ENCODE data around the gene SMIM8.

GRCh38 chr6:87384038-87384437, 61.6 kb downstream of the SMIM8 start:
- TF ChIP-seq, protein P1, sequence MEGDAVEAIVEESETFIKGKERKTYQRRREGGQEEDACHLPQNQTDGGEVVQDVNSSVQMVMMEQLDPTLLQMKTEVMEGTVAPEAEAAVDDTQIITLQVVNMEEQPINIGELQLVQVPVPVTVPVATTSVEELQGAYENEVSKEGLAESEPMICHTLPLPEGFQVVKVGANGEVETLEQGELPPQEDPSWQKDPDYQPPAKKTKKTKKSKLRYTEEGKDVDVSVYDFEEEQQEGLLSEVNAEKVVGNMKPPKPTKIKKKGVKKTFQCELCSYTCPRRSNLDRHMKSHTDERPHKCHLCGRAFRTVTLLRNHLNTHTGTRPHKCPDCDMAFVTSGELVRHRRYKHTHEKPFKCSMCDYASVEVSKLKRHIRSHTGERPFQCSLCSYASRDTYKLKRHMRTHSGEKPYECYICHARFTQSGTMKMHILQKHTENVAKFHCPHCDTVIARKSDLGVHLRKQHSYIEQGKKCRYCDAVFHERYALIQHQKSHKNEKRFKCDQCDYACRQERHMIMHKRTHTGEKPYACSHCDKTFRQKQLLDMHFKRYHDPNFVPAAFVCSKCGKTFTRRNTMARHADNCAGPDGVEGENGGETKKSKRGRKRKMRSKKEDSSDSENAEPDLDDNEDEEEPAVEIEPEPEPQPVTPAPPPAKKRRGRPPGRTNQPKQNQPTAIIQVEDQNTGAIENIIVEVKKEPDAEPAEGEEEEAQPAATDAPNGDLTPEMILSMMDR (IDR thresholded peaks at IDR 0.05 in 8 of 11, conservative IDR thresholded peaks at IDR 0.05 in 3 of 11): no peak
- TF ChIP-seq POLR2AphosphoS5 (IDR thresholded peaks at IDR 0.05): no peak
- TF ChIP-seq POLR2A (IDR thresholded peaks at IDR 0.05): no peak

All from spleen (tissue), 7 donors.